Hepatocyte (in vitro differentiated cells): ENCODE measurements around the gene GRIN2D.

Experiments
- EZH2phosphoT487 ChIP-seq: fragments of 200-600 bp; sonication (generic); IDR thresholded peaks from one replicate; pipeline ENCODE4 v1.6.1; 2018; ENCODE audit warnings: antibody characterized with exemption, mild to moderate bottlenecking, low read depth, moderate library complexity; ENCODE audit not compliant: unreplicated experiment, severe bottlenecking
- TF ChIP-seq, protein P1 (sequence below): fragments of 200-600 bp; sonication (generic); IDR thresholded peaks from 2 replicates; pipeline ENCODE4 v1.5.1; 2016; ENCODE audit warnings: antibody characterized with exemption, mild to moderate bottlenecking; ENCODE audit not compliant: poor library complexity

- TF ChIP-seq, protein P1, sequence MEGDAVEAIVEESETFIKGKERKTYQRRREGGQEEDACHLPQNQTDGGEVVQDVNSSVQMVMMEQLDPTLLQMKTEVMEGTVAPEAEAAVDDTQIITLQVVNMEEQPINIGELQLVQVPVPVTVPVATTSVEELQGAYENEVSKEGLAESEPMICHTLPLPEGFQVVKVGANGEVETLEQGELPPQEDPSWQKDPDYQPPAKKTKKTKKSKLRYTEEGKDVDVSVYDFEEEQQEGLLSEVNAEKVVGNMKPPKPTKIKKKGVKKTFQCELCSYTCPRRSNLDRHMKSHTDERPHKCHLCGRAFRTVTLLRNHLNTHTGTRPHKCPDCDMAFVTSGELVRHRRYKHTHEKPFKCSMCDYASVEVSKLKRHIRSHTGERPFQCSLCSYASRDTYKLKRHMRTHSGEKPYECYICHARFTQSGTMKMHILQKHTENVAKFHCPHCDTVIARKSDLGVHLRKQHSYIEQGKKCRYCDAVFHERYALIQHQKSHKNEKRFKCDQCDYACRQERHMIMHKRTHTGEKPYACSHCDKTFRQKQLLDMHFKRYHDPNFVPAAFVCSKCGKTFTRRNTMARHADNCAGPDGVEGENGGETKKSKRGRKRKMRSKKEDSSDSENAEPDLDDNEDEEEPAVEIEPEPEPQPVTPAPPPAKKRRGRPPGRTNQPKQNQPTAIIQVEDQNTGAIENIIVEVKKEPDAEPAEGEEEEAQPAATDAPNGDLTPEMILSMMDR = no peak
- TF ChIP-seq EZH2phosphoT487 = no peak
These were observed 48.6 kb upstream of the GRIN2D start for GRCh38 chr19:48344892-48345291.
